Anterior cingulate cortex (tissue), 58 donors: ENCODE data around the gene NHLRC4.

Source experiments
- DNase-seq, 58 donors: peaks; one replicate each; lab custom pipeline; 2025; lab: John Stamatoyannopoulos, UW

Gene NHLRC4

DNA sequence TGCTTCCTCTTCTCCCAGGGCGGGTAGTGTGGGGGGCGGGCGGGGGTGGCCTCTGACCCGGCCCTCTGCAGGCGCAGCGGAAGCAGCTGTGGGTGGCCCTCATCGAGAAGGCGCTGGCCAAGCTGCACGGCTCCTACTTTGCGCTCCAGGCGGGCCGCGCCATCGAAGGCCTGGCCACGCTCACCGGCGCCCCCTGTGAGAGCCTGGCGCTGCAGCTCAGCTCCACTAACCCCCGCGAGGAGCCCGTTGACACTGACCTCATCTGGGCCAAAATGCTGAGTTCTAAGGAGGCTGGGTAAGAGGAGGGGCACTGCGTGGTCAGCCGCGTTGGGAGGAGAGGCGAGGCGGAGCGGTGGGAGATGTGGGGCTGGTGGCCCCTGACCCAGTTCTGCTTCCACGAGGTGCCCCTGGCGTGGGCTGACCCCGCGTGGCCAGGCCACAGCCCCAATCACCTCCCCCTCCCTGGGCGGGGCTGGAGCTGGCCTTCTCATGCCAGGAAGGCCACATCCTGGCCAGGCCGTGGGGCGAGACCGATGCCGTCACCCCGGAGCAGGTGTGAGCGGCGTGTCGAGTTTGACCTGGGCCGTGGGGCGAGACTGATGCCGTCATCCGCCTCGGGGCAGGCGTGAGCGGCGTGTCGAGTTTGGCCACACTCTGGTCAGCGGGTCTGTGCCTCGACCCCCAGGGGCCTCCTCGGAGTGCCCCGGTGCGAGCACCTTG is 17.1 kb upstream of the NHLRC4 start:
- DNase-seq, result no peak

DNA sequence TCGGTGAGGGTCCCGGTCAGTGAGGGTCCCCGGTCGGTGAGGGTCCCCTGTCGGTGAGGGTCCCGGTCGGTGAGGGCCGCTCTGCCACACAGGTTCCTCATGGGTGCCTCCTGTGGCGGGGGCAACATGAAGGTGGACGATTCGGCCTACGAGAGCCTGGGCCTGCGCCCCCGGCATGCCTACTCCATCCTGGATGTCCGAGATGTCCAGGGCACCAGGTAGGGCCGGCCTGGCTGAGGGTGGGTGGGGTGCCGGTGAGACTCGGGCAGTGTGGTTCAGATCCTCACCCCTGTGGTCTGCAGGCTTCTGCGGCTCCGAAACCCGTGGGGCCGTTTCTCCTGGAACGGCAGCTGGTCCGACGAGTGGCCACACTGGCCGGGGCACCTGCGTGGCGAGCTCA is 15.6 kb upstream of the NHLRC4 start:
- no peak for DNase-seq

DNA sequence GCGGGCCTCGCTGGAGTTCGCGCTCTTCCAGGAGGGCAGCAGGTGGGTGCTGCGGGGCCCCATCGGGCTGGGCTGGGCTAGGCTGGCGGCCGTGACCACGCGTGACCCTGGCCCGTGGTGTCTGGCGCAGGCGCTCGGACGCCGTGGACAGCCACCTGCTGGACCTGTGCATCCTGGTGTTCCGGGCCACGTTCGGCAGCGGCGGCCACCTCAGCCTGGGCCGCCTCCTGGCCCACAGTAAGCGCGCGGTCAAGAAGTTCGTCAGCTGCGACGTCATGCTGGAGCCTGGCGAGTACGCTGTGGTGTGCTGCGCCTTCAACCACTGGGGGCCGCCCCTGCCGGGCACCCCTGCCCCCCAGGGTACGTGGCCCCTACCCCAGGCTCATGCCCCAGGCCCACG is 14.6 kb upstream of the NHLRC4 start:
- no peak for DNase-seq

DNA sequence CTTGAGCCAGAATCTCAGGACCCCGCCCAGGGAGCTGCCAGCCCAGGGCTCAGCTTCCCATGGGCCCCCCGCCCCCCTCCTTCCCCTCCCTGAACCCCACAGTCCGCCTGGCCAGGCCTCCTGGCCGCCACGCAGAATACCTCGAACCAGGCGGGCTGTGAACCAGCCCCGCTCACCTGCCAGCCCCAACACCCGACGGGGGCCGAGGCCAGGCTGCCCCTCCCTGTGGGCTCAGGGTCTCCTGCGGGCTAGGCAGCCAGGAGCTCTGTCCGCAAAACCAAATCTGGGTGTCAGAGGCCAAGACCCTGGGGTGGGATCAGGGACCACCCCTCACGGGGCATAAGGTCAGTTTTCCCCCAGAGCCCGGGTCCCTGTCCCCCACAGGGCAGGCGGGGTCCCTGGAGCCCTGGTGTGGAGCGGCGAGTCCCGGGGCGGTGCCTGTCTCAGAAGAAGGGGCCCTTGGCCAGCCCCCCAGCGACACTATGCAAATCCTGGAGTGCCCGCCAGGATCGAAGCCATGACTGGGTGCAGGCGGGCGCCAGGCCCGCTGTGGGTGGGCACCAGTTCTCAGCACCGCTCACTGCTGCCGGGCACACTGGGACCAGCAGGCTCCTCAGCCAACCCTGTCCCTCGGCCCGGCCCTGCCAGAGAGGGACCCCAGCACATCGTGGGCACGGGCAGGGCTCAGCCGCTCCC is 13.1 kb upstream of the NHLRC4 start:
- DNase-seq, result no peak

DNA sequence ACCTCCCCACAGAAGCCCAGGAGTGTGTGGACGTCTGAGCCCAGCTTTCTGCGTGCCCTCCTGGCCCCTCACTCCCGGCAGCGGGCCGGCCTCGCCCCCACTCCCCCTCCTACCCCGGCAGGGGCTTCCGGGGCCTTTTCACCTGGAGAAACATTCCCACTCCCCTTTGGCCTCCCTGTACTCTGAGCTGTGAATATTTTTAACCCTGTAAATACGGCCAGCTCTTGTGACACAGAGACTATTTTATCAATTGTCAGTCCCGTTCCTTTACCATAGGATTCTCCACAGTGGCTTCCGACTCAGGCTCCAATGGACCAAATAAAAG is 12.5 kb upstream of the NHLRC4 start:
- DNase-seq, result no peak

DNA sequence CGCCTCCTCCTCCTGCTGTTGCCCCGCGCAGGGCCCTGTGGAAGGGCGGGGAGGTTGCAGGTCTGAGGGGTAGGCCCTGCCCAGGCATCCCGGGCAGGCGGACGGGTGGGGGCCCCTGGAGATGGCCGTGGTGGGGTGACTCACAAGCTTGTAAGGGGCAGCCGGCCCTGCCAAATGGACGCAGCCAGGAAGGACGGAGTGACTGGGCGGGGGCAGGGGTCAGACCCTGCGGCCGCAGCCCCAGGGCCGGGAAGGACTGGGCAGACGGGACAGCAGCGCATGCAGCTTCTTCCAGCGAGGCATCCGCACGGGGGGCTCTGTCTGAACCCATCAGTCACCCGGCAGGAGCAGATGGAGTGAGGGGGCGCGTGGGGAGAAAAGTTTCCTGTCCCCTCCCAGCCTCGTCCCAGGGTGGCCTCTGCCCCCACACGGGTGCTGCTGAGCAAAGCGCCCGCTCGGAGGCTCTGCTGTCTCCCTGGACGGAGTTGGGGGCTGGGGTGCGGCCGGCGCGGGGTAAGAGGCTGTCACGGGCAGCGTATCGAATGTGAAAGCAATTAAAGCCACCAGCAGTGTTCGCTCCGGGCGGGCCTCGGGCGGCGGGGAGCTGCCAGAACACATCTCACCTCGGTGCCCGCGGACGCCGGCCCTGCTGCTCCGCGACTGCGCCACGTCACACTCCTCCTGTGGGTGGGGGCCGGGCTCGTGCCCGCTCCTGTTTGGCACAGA is 12.0 kb upstream of the NHLRC4 start:
- no peak for DNase-seq

DNA sequence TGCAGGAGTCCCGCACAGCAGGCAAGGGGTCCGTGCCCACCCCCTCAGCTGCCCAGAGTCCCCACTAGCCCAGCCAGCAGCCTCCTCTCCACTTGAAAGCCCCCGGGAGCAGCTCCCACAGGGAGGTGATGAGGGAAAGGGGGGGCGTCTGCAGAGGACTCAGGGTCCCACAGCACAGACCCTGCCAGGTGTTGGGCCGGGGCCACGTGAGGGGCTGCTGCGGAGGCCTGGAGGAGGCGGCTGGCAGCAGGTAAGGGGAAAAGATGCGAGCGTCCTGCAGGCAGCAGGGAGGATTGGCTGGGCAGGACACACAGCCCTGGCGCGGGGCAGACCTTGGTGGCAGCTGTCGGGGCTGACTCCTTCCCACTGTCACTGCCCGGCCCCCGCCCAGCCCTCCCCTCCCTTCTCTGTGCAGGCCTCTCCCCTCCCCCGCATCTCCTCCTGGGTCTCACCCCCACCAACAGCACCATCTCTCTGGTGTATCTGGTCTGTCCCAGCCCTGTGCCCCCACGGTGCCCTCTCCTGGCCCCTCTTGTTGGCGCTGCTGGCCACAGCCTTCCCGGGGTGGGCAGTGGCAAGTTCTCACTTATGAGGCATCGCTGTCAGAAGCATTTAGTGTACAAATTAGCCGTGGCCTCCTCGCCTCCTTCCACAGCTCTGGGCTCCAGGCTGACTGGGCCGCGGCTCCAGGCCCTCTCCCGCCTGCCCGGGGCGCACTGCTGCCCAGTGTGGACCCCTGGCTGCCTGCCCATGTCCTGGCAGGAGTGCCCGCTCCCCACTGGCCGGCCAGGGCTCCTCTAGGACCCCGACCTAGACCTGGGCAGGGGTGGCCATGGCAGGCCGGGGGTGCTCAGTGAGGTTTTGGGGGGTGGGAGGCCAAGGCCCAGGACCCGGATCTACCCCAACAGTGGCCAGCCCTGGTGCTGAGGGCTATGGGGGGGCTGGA is 11.0 kb upstream of the NHLRC4 start:
- DNase-seq, result no peak

DNA sequence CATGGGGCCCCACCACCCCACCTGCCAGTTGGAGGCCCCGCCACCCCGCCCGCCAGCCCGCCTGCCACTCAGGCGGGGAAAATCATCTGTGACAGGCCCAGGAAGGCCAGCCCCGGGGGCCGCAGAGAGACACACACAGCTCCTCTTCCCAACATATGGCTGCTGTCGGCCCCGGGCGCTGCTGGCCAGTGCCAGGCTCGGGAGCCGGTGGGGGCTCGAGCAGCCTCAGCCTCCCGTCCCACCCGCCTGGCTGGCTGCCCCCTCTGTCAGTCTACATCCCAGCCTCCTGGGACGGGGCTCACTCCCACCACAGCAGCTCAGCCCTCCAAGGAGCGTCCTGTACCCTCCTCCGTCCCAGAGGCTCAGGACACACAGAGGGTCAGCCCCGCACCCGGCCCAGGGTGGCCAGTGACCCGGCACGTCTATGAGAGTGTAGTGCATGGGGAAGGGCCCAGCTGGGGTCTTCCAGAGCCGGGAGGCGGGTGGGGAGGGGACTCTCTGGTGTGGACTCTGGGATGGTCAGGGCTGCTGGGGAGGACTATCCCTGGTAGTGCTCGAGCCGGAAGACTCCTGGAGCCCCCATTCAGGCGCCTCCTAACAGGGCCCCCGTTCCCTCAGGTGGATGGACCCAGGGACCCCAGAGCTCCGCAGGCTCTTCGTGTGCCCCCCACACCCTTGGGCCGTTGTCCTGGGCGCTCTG is 10.2 kb upstream of the NHLRC4 start:
- DNase-seq, result no peak

DNA sequence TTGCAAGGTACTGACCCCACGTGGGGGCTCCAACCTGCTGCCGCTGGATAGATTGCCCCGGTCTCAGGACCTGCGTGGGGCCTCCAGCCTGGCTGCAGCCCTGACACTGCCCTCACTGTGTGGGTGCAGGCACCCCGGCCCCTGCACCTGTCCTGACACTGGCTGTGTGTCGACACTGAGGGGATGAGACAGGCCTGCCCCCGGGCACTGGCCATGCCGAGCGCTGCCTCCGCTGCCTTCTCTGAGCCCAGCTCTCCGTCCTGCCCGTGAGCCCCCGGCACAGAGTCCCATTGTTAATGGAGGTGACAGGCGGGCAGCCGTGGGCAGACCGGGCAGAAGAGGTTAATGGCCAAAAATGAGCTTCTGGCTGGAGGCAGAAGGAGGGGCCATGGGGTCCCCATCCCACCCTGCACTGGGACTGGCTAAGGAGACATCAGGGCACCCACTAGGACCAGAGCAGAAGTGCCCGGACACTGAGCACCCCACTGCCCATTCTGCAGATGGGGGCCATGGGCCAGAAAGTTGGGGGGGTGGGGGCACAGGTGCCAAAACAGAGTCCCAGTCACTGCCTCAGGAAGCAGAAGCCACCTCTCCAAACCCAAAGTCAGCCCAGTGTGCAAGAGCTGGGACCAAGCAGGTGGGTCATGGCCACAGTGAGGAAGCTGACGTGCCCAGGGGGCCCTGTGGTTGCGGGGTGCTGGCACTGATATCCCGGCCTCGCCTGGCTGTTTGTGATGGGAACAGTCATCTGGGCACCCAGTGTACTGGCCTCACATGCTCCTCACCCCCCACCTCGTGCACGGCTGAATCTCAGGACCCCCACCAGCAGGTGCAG is 9.1 kb upstream of the NHLRC4 start:
- no peak for DNase-seq

DNA sequence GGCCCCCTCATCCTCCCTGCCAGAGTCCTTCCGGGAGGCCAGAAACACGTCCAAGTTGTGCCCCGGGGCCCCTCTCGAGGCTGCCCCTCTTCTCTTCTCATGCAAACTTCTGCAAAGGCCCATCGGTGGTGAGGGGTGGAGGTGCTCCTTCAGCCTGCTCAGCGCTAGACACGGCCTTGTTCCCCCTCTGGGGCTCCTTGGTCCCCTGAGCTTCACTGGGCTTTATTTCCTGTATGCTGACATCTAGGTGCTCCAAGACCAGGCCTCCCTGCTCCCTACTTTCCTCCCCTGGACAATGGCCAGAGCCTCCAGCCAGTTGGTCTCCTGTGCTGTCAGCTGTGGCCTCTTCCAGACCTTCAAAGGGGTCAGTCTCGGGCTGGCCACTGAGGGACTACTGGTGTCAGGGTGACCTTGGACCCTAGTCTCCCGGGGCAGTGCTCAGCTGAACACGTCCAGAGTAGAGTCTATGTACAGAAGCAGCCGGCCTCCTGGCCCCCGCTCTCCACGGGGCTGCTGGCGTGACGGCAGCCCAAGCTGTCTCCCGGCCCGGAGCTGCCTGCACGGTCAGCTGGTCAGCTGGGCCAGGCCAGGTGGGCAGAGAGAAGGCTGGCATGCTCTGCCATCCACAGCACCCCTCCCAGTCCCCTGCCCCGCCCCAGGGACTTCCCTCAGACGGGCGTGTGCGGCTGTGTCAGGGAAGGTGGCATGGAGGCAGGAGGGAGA is 8.3 kb upstream of the NHLRC4 start:
- DNase-seq, result no peak

DNA sequence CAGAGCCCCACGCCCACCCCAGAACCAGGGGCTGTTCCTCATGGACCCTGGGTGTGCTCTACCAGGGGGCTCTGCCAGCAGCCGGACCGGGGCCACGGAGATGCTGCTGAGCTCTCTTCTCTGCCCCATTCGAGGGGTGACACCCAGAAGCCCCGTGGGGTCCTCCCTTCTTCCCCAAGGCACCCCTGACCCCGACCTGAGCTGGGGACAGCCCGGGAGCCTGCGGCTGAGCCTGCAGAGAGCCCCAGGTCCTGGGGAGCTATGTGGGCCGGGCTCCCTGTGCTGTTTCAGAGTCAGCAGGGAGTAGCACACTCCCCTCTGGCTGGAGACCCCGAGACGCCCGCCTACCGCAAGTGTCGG is 7.8 kb upstream of the NHLRC4 start:
- no peak for DNase-seq

DNA sequence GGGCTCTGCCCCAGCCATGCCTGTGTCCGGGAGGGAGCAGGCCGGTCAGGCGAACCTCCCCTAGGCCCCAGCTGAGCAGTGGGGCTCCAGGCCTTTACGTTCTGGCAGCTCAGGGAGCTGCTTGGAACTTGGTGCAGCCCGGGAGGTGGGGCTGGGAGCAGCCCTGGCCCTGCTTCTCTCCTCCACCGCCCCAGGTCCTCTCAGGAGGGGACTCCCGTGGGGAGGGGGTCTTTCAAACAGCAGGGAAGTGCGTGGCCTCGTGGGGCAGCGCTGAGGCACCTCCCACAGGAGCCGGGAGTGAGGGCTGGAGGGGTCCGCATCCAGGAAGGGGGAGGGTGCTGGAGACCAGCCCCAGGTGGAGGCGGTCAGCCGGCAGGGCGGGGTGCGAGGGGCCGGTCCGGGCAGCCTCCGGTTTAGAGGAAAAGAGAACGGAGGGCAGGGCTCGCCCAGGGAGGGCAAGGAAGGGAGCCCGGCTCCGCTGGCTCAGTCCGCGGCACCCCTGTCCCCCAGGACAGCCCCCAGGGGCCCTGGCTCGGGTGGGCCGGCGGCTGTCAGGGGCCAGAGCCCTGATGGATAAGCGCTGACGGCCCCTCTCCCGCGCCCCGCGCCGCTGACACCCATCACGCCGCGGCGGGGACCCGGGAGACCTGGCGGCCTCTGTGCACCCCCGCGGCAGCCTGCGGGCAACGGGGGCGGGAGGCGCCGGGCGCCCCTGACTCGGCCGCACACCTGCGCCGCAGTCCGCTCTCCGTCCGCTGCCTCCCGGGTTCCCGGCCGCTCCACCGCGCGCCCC is 7.2 kb upstream of the NHLRC4 start:
- DNase-seq, result no peak

DNA sequence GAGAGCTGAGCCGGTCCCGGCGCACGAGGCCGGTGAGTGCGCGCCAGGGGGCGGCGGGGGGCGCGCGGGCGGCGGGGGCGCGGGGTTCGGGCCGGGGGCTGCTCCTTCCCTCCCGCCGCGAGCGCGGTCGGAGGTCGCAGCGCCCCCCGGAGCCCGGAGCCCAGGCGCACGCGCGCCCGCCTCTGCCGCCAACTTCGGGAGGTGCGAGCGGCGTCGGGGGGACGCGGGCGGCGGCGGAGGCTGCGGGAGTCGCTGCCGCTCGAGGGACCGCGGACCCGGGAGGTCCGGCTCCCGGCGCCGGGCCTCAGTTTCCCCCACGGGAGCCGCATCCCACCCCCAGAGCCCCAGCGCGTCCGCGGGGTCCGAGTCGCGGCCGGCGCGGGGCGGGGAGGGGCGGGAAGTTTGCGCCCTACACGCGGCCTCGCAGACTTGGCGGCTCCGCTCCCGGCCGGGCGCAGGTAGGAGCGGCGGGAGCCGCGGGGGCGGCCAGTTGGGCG is 6.6 kb upstream of the NHLRC4 start, which contains the start of gene PRR35:
PRR35 (plus strand) TSS at position 191 of the 497 bp plus-strand sequence. CDS start 2,901 bp downstream, outside the sequence.
- DNase-seq, result no peak

DNA sequence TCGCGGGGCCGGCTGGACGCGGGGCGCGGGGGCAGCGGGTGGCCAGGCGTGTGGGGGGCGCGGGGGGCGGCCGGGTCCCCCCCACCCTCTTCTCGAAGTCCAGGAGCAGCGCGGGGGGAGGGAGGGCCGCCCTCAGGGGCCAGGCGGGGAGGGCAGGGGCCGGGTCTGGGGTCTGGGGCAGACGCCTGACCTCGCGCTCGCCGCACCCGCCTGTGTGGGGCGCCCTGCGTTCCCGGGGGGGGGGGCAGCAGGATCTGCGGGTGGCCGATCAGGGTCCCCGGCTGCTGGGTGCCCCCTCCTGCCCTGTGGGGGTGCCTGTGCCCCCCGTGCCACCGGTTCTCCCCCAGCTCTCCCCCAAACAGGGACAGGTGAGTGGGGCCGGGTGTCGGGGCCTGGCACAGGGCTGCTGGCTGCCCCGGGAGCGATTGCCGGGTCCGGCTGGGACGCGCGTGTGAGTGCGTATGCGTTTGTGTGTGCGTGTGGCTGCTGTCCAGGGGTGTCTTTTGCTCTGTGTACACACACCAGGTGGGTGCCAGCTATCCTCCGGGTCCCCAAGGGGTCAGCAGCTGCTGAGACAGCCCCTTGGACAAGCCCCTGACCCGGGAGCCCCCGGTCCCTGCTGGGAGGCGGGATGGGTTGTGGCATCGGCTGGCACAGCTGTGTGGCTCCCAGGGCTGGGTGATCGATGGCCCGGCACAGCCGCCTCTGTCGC is 5.9 kb upstream of the NHLRC4 start:
- DNase-seq, result no peak

DNA sequence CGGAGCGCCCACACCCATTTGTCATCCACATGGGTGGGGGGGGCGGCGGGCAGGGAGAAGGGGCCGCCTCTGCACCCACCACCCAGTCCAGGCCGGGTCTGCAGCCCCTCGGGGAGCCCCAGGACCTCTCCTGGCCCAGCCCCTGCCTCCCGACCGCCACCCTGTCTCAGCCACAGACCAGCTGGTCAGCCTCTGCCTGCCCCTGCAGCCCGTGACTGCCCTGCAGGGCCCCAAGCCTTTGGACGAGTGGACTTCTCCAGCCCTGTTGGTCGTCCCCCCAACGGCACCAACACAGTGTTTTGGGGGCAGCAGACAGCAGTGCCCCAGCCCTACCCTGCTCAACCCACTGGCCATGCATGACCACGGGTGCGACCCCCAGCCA is 5.4 kb upstream of the NHLRC4 start:
- no peak for DNase-seq
